GM04504 (cell line): ENCODE measurements around the gene PRR29.

Experiments
- DNase-seq: peaks from one replicate; pipeline ENCODE4 v3.0.0-alpha.2; 2012; ENCODE audit warnings: low read depth

Gene PRR29

GRCh38 chr17:64042700-64043485 is 44.7 kb downstream of the PRR29 start:
- no peak for DNase-seq

- no peak for DNase-seq
These were observed 47.0 kb downstream of the PRR29 start for GRCh38 chr17:64045176-64045575.

- no peak for DNase-seq
These were observed 50.7 kb downstream of the PRR29 start for GRCh38 chr17:64048805-64049204.

- DNase-seq: no peak
These were observed 53.0 kb downstream of the PRR29 start for GRCh38 chr17:64051153-64051552.

- DNase-seq: no peak
These were observed 55.0 kb downstream of the PRR29 start for GRCh38 chr17:64053101-64053500.
